Prostate gland (tissue), 2 donors: Measurements from ENCODE around the gene UST. TPM values are rescaled to one million over a fixed set of nuclear protein-coding genes. Genes with fewer than 3 reads are reported as not detected.
A peak's percentile ranks its signal among the peaks of the same experiment; 100 is the strongest.

Experiments
- DNase-seq: peaks from one replicate; pipeline ENCODE4 v3.0.0-alpha.2; 2019; ENCODE audit warnings: low spot score
- H3K27ac ChIP-seq, 2 donors: fragments of 200-600 bp; sonication (generic); 2 replicates each; pipeline ENCODE4 v1.5.1; 2017 to 2019
- H3K27me3 ChIP-seq: fragments of 200-600 bp; sonication (generic); replicated peaks from 2 replicates; pipeline ENCODE4 v1.5.1; 2019; ENCODE audit not compliant: insufficient read depth
- H3K36me3 ChIP-seq, 2 donors: fragments of 200-600 bp; sonication (generic); 1 replicate in 1 of 2; 2 replicates in 1 of 2; pipeline versions ENCODE4 v1.5.1 to v1.8.1; 2017 to 2019
- H3K4me1 ChIP-seq: fragments of 200-600 bp; sonication (generic); replicated peaks from 2 replicates; pipeline ENCODE4 v1.5.1; 2019
- H3K4me3 ChIP-seq, 2 donors: fragments of 200-600 bp; sonication (generic); 2 replicates each; pipeline ENCODE4 v1.5.1; 2017 to 2019
- H3K9me3 ChIP-seq: fragments of 200-600 bp; sonication (generic); 2 replicates; pipeline ENCODE4 v1.5.1; 2017
- CTCF ChIP-seq, 4 experiments: fragments of 200-600 bp in 2 of 4; fragments of 450-650 bp in 2 of 4; sonication (generic) in 2 of 4; IDR thresholded peaks; 1 replicate in 3 of 4; 2 replicates in 1 of 4; pipeline ENCODE4 v1.5.1; 2016 to 2019; ENCODE audit warnings: antibody characterized with exemption in 4 of 4, mild to moderate bottlenecking in 2 of 4, moderate library complexity in 2 of 4
- POLR2A ChIP-seq: fragments of 450-650 bp; IDR thresholded peaks from one replicate; pipeline ENCODE4 v1.6.1; 2016; ENCODE audit warnings: antibody characterized with exemption, mild to moderate bottlenecking
- POLR2AphosphoS5 ChIP-seq: sonication (generic); formaldehyde crosslinking; IDR thresholded peaks from one replicate; pipeline ENCODE4 v1.6.1; 2017; ENCODE audit warnings: antibody characterized with exemption
- WGBS: methylation state at CpG from one replicate; pipeline ENCODE4 v1.1.5; 2018; 5-methylcytosine and 5-hydroxymethylcytosine counted together
- intact Hi-C: fragments of 100-400 bp; cut with DNase I; formaldehyde crosslinking; loops from one replicate; pipeline ENCODE4 v1.14.2; 2022
- total RNA-seq, 2 donors: library from RNA; depleted of rRNA; stranded (reverse); fragments of >200 nt; gene quantifications; one replicate each; pipeline ENCODE4 v1.1.0, GENCODE V29; 2016

The UST gene
- total RNA-seq, 2 donors from 2014 or later: 6.6 to 12.9 TPM

- no peak overlapping the region for H3K4me3 ChIP-seq
- TF ChIP-seq CTCF (IDR thresholded peaks at IDR 0.05) (no peak), POLR2A (no peak), POLR2AphosphoS5 (no peak)
- no peak overlapping the region for H3K27ac ChIP-seq
- H3K36me3 ChIP-seq: no peaks in the 10 kb centered on the region
- 40% methylated on average over 2 of the region's 2 CpGs for WGBS
- no peaks in the 10 kb centered on the region for H3K27me3 ChIP-seq
- intact Hi-C loops: no loop called here
- no peak for DNase-seq
- peaks cover 4% of the 10 kb centered on the region for H3K4me1 ChIP-seq
- H3K9me3 ChIP-seq: no peaks in the 10 kb centered on the region
These were observed 329.5 kb downstream of the UST start for GRCh38 chr6:149076355-149076734.

DNA sequence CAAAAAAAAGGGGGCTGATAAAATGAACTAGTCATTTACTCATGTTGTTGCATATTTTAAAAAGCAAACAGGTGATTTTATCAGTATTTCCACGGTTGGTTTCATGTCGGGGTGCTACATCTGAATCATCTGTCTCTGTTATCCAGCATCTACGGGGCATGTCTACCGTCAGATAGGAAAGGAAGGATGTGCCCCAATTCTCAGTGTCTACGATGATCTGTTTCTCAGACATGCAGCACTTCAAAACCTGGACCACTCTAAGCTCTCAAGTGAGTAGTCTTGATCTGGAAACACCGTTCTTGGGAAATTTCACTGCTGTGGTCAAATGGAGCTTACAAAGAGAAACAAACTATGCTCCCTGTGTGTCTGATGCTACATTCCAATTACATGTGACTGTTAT is 330.4 kb downstream of the UST start:
- 69% methylated on average over 6 of the region's 6 CpGs for WGBS
- intact Hi-C loops: no loop called here
- no peak for DNase-seq
- no peak for TF ChIP-seq POLR2A
- no peak for TF ChIP-seq POLR2AphosphoS5
- no peak for TF ChIP-seq CTCF (IDR thresholded peaks at IDR 0.05)
- no peak overlapping the region for H3K4me3 ChIP-seq
- no peak overlapping the region for H3K27ac ChIP-seq
- H3K36me3 ChIP-seq: no peaks in the 10 kb centered on the region
- peaks cover 4% of the 10 kb centered on the region for H3K4me1 ChIP-seq
- H3K9me3 ChIP-seq: no peaks in the 10 kb centered on the region
- no peaks in the 10 kb centered on the region for H3K27me3 ChIP-seq

DNA sequence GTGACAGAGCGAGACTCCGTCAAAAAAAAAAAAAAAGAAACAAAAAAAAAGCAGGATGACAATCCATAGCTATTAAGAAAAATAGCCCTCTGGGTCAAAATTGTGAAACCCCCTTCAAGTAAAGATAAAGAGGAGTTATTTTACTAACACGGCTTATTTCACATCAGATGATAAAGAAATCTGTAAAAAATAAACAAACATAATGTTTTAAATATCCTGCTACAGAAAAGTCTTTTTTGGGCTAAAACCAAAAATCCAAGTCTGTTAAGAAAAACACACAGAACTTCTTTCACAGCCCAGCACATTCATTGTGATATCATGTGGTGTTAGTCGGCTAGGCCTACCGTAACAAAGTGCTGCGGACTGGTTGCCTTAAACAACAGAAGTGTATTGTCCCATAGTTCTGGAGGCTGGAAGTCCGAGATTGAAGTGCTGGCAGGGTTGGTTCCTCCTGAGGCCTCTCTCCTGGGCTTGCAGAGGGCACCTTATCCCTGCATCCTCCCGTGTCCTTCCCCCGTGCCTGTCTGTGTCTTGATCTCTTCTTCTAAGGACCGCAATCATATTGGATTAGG is 331.5 kb downstream of the UST start:
- WGBS: 84% methylated on average over 10 of the region's 10 CpGs
- Histone ChIP-seq H3K4me3 (no peak overlapping the region), H3K36me3 (no peaks in the 10 kb centered on the region), H3K4me1 (peaks cover 4% of the 10 kb centered on the region), H3K9me3 (no peaks in the 10 kb centered on the region), H3K27me3 (no peaks in the 10 kb centered on the region), H3K27ac (no peak overlapping the region)
- intact Hi-C loops: no loop called here
- DNase-seq: no peak
- TF ChIP-seq POLR2A: no peak
- no peak for TF ChIP-seq CTCF (IDR thresholded peaks at IDR 0.05)
- TF ChIP-seq POLR2AphosphoS5: no peak

DNA sequence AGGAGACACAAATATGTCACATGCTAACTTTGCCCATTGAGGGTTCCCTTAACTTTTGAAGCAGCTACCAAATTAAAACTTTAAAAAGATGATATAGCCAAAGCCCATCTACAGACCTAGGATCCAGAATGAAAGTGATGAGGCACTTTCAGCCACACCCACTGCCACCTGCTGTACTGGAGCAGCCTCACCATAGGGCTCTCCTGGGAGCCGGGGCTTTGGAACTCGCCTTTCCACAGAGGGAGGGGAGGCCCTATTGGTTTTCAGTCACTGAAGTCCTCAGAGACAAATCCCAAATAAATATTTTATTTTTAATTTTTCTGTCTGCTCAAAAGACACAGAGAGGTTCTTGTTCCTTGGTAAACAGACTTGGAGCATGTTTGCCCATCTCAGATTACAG is 332.6 kb downstream of the UST start:
- no peaks in the 10 kb centered on the region for H3K36me3 ChIP-seq
- peaks cover 4% of the 10 kb centered on the region for H3K4me1 ChIP-seq
- intact Hi-C loops: no loop called here
- no peaks in the 10 kb centered on the region for H3K9me3 ChIP-seq
- no peak overlapping the region for H3K4me3 ChIP-seq
- 10% methylated on average over 2 of the region's 2 CpGs for WGBS
- no peaks in the 10 kb centered on the region for H3K27me3 ChIP-seq
- DNase-seq: no peak
- TF ChIP-seq POLR2A (no peak), POLR2AphosphoS5 (no peak), CTCF (IDR thresholded peaks at IDR 0.05) (no peak)
- H3K27ac ChIP-seq: peak overlapping the region; percentile 55 to 67

DNA sequence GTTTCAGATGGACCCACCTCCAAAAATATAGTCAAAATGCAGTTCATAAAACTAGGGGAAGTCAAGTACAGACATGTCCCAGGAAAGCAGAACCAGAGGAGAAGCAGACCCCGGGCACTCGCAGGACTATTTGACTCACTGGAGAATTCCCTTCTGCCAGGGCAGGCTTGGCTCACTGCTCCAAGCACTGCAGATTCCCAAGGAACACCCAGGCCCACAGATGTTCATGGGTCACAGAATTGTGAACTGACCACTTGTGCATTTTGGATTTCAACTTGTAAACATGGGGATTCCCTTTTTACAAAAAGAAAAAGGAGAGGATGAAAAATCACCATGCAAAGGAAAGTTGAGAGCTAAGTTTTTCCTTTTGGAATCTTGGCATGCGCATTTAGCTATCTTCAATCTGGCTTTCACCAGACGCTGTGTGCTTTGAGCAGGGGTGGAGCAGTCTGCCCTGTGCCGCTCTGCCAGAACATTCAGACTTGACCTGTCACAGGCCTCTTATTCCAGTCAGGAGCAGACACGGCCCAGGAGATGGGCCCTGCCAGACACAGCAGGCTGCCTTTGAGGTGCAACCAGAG is 333.2 kb downstream of the UST start:
- Histone ChIP-seq H3K36me3 (no peaks in the 10 kb centered on the region), H3K4me3 (no peak overlapping the region), H3K27me3 (no peaks in the 10 kb centered on the region), H3K4me1 (peaks cover 4% of the 10 kb centered on the region), H3K27ac (peak overlapping the region; percentile 55 to 67), H3K9me3 (no peaks in the 10 kb centered on the region)
- intact Hi-C loops: loop anchor here (5.0 to 10.0 kb wide), 2 partner anchors 48 to 235 kb away; partner anchors contain the start of gene TAB2
- WGBS: 10% methylated on average over 6 of the region's 6 CpGs
- TF ChIP-seq POLR2A: no peak
- TF ChIP-seq POLR2AphosphoS5: peak; percentile 50
- TF ChIP-seq CTCF (IDR thresholded peaks at IDR 0.05): no peak
- DNase-seq: peak; percentile 72
